SIG-M5 (cell line): ENCODE measurements around the gene CLIC6.

ENCODE experiments used
- DNase-seq: peaks from one replicate; lab custom pipeline; 2025; lab: John Stamatoyannopoulos, UW

The CLIC6 gene

GRCh38 chr21:34728479-34728878, 59.7 kb downstream of the CLIC6 start:
- DNase-seq: no peak

- DNase-seq: no peak
Measured at GRCh38 chr21:34730194-34730593, 61.4 kb downstream of the CLIC6 start.

- no peak for DNase-seq
Measured at GRCh38 chr21:34730756-34731445, 62.1 kb downstream of the CLIC6 start.

GRCh38 chr21:34732388-34732821, 63.6 kb downstream of the CLIC6 start:
- no peak for DNase-seq

- DNase-seq: no peak
Measured at GRCh38 chr21:34733852-34734251, 65.1 kb downstream of the CLIC6 start.

GRCh38 chr21:34734696-34735095, 65.9 kb downstream of the CLIC6 start:
- DNase-seq: no peak

- DNase-seq: no peak
Measured at GRCh38 chr21:34736116-34736874, 67.5 kb downstream of the CLIC6 start.

- no peak for DNase-seq
Measured at GRCh38 chr21:34737115-34737514, 68.3 kb downstream of the CLIC6 start.

- DNase-seq: no peak
Measured at GRCh38 chr21:34740198-34740597, 71.4 kb downstream of the CLIC6 start.

GRCh38 chr21:34743285-34743684, 74.5 kb downstream of the CLIC6 start:
- DNase-seq: no peak

- no peak for DNase-seq
Measured at GRCh38 chr21:34743831-34744230, 75.0 kb downstream of the CLIC6 start.

GRCh38 chr21:34744801-34745200, 76.0 kb downstream of the CLIC6 start:
- no peak for DNase-seq

- peak; percentile 59 for DNase-seq
Measured at GRCh38 chr21:34745557-34746255, 76.9 kb downstream of the CLIC6 start.

- DNase-seq: no peak
Measured at GRCh38 chr21:34748862-34749261, 80.1 kb downstream of the CLIC6 start.

GRCh38 chr21:34754690-34755647, 86.2 kb downstream of the CLIC6 start:
- no peak for DNase-seq

GRCh38 chr21:34761758-34762330, 93.0 kb downstream of the CLIC6 start:
- DNase-seq: no peak

- DNase-seq: no peak
Measured at GRCh38 chr21:34762786-34763185, 94.0 kb downstream of the CLIC6 start.

- DNase-seq: no peak
Measured at GRCh38 chr21:34764715-34765284, 96.0 kb downstream of the CLIC6 start.

- no peak for DNase-seq
Measured at GRCh38 chr21:34765619-34766018, 96.8 kb downstream of the CLIC6 start.

- DNase-seq: no peak
Measured at GRCh38 chr21:34766862-34767261, 98.1 kb downstream of the CLIC6 start.
